ENCODE data around the gene SLC29A2.

Gene SLC29A2

GRCh38 chr11:66368484-66368883 is 3.1 kb downstream of the SLC29A2 start:
- H3K27ac ChIP-seq (ENCODE audit: extremely low read depth, low read depth, low read length) = no peak overlapping the region
- H3K36me3 ChIP-seq (ENCODE audit: control insufficient read depth in 2 of 2, insufficient read depth in 1 of 2, low read length in 2 of 2) = peaks cover 0 to 47% of the 10 kb centered on the region in 2 experiments; a peak in 1 of 3 replicates
- H3K9me3 ChIP-seq (ENCODE audit: control insufficient read depth, insufficient read depth, low read depth, low read length) = no peaks in the 10 kb centered on the region
- ChIA-PET POLR2A (interaction anchor here (0.9 kb wide), 1 partner anchor 9 kb away, joined by 3 read pairs; no protein-coding TSS in a partner anchor), CTCF (no interaction called here)
- H3K4me3 ChIP-seq (ENCODE audit: low read depth, low read length) = no peak overlapping the region
- TF ChIP-seq ZNF114 (tag by site-specific recombination; IDR thresholded peaks at IDR 0.05) = no peak
- TF ChIP-seq SALL2 (tag by site-specific recombination; IDR thresholded peaks at IDR 0.05; ENCODE audit: borderline replicate concordance) = no peak
- H3K4me1 ChIP-seq (ENCODE audit: control insufficient read depth, insufficient read depth, low read length) = no peaks in the 10 kb centered on the region

GRCh38 chr11:66367561-66368312 is 3.8 kb downstream of the SLC29A2 start:
- H3K27ac ChIP-seq (ENCODE audit: extremely low read depth, low read depth, low read length) = no peak overlapping the region
- TF ChIP-seq ZNF132 (tag by site-specific recombination; IDR thresholded peaks at IDR 0.05; ENCODE audit: borderline replicate concordance) (no peak), ZNF112 (tag by site-specific recombination; IDR thresholded peaks at IDR 0.05) (no peak), PRDM10 (tag by site-specific recombination; IDR thresholded peaks at IDR 0.05) (no peak), GLIS2 (tag by site-specific recombination; IDR thresholded peaks at IDR 0.05) (peak; percentile 15; the same call in 1 of the 2 replicates), ZNF302 (tag by site-specific recombination; IDR thresholded peaks at IDR 0.05; ENCODE audit: low read depth) (no peak), ZNF701 (tag by site-specific recombination; IDR thresholded peaks at IDR 0.05) (no peak), ZBTB49 (tag by site-specific recombination; IDR thresholded peaks at IDR 0.05; ENCODE audit: low read depth) (no peak), ZNF16 (tag by site-specific recombination; IDR thresholded peaks at IDR 0.05; ENCODE audit: low read depth) (no peak), ZNF677 (tag by site-specific recombination; IDR thresholded peaks at IDR 0.05) (no peak), ZNF548 (tag by site-specific recombination; IDR thresholded peaks at IDR 0.05) (no peak), TRIM28 (IDR thresholded peaks at IDR 0.05; ENCODE audit: borderline replicate concordance, low read length) (no peak), PBX3 (CRISPR knock-in tag; IDR thresholded peaks at IDR 0.05) (no peak), ZNF664 (tag by site-specific recombination; IDR thresholded peaks at IDR 0.05) (peak; percentile 94), ZXDB (tag by site-specific recombination; IDR thresholded peaks at IDR 0.05) (no peak), ZNF785 (tag by site-specific recombination; IDR thresholded peaks at IDR 0.05) (no peak), ZIC2 (tag by site-specific recombination; IDR thresholded peaks at IDR 0.05) (no peak)
- no peak overlapping the region for H3K4me3 ChIP-seq (ENCODE audit: low read depth, low read length)
- peaks cover 0 to 54% of the 10 kb centered on the region in 2 experiments; a peak in 1 of 3 replicates for H3K36me3 ChIP-seq (ENCODE audit: control insufficient read depth in 2 of 2, insufficient read depth in 1 of 2, low read length in 2 of 2)
- H3K9me3 ChIP-seq (ENCODE audit: control insufficient read depth, insufficient read depth, low read depth, low read length) = no peaks in the 10 kb centered on the region
- CTCF ChIA-PET = interaction anchor here (1.7 to 5.6 kb wide), 3 partner anchors 17 to 56 kb away, joined by 5 to 58 read pairs (median 15); no protein-coding TSS in a partner anchor
- POLR2A ChIA-PET = interaction anchor here (0.9 kb wide), 1 partner anchor 8 kb away, joined by 3 read pairs; no protein-coding TSS in a partner anchor
- H3K4me1 ChIP-seq (ENCODE audit: control insufficient read depth, insufficient read depth, low read length) = no peaks in the 10 kb centered on the region

All from HEK293 (cell line).